Glutamatergic neuron (in vitro differentiated cells): Measurements from ENCODE around the gene EPGN. TPM values are rescaled to one million over a fixed set of nuclear protein-coding genes. Genes with fewer than 3 reads are reported as not detected.

Experiments used
- DNase-seq: peaks from one replicate; pipeline ENCODE4 v3.0.0; 2022
- H3K27ac Mint-ChIP-seq: one replicate; pipeline ENCODE4 v1.8.0; 2020; ENCODE audit warnings: mild to moderate bottlenecking, mixed read lengths, inconsistent platforms; ENCODE audit not compliant: unreplicated experiment
- H3K27me3 Mint-ChIP-seq: one replicate; pipeline ENCODE4 v1.8.0; 2020; ENCODE audit warnings: mild to moderate bottlenecking, moderate library complexity, mixed read lengths, inconsistent platforms; ENCODE audit not compliant: unreplicated experiment
- H3K36me3 Mint-ChIP-seq: one replicate; pipeline ENCODE4 v1.8.0; 2020; ENCODE audit warnings: mild to moderate bottlenecking, mixed read lengths, inconsistent platforms; ENCODE audit not compliant: unreplicated experiment
- H3K4me1 Mint-ChIP-seq: one replicate; pipeline ENCODE4 v1.8.0; 2020; ENCODE audit warnings: mild to moderate bottlenecking, low read depth, mixed read lengths, inconsistent platforms; ENCODE audit not compliant: unreplicated experiment
- H3K4me3 Mint-ChIP-seq: one replicate; pipeline ENCODE4 v1.8.0; 2020; ENCODE audit warnings: mild to moderate bottlenecking, mixed read lengths, inconsistent platforms; ENCODE audit not compliant: unreplicated experiment
- H3K9me3 Mint-ChIP-seq: one replicate; pipeline ENCODE4 v1.8.0; 2020; ENCODE audit warnings: mild to moderate bottlenecking, moderate library complexity, mixed read lengths, inconsistent platforms; ENCODE audit not compliant: unreplicated experiment
- total RNA-seq: library from RNA; stranded (reverse); fragmentation: NEBNext Ultra II Directional; extraction: Animal tissue kit (Norgen Biotek cat#: 25700); gene quantifications from one replicate; pipeline ENCODE4 v1.2.1, GENCODE V29; 2021; ENCODE audit not compliant: unreplicated experiment
- TF ChIP-seq, protein P1 (sequence below): fragments of 200-600 bp; sonication (generic); IDR thresholded peaks from one replicate; pipeline ENCODE4 v1.5.0; 2021; ENCODE audit not compliant: partially characterized antibody, unreplicated experiment

Gene EPGN
- total RNA-seq, 1 donor from 2014 or later = not detected

DNA sequence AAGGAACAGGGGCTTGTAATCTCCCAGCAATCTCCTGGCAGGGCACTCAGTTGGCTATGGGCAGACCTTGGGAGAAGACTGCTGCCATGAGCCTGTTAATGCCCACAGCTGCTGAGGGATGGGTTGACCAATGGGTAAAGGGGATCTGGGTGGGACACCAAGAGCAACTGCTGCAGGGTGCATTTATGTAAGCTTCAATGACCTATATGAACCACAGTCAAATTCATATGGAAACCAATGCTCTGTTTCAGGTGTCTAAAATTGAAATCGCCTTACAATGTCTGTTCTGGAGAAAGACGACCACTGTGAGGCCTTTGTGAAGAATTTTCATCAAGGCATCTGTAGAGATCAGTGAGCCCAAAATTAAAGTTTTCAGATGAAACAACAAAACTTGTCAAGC is 6.1 kb downstream of the EPGN start:
- no peak overlapping the region for H3K27ac Mint-ChIP-seq
- peaks cover 3% of the 10 kb centered on the region for H3K4me1 Mint-ChIP-seq
- no peaks in the 10 kb centered on the region for H3K27me3 Mint-ChIP-seq
- no peak overlapping the region for H3K4me3 Mint-ChIP-seq
- H3K9me3 Mint-ChIP-seq = no peaks in the 10 kb centered on the region
- TF ChIP-seq, protein P1, sequence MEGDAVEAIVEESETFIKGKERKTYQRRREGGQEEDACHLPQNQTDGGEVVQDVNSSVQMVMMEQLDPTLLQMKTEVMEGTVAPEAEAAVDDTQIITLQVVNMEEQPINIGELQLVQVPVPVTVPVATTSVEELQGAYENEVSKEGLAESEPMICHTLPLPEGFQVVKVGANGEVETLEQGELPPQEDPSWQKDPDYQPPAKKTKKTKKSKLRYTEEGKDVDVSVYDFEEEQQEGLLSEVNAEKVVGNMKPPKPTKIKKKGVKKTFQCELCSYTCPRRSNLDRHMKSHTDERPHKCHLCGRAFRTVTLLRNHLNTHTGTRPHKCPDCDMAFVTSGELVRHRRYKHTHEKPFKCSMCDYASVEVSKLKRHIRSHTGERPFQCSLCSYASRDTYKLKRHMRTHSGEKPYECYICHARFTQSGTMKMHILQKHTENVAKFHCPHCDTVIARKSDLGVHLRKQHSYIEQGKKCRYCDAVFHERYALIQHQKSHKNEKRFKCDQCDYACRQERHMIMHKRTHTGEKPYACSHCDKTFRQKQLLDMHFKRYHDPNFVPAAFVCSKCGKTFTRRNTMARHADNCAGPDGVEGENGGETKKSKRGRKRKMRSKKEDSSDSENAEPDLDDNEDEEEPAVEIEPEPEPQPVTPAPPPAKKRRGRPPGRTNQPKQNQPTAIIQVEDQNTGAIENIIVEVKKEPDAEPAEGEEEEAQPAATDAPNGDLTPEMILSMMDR = no peak
- DNase-seq = no peak
- no peaks in the 10 kb centered on the region for H3K36me3 Mint-ChIP-seq

DNA sequence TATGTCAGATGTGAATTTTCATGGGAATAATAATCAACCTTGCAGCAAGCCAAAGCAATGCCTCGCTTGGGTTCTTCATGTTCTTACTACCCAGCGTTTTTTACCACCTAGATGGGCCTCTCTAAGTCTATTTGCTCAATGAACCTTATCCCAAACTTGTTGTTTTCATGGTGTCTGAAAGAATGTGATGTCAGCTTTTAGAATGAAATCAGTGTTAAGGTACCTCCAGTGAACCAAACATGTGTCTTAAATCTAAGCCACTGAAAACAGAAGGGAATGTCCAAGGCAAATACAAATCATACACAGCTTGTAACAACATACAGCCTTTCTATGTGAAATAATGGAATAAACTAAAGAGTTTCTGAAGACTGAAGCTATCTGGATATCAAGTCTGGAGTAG is 6.7 kb downstream of the EPGN start:
- Mint-ChIP-seq H3K27me3 (no peaks in the 10 kb centered on the region), H3K36me3 (no peaks in the 10 kb centered on the region), H3K4me3 (no peak overlapping the region), H3K4me1 (peaks cover 3% of the 10 kb centered on the region), H3K9me3 (no peaks in the 10 kb centered on the region), H3K27ac (no peak overlapping the region)
- no peak for DNase-seq
- TF ChIP-seq, protein P1 = no peak

DNA sequence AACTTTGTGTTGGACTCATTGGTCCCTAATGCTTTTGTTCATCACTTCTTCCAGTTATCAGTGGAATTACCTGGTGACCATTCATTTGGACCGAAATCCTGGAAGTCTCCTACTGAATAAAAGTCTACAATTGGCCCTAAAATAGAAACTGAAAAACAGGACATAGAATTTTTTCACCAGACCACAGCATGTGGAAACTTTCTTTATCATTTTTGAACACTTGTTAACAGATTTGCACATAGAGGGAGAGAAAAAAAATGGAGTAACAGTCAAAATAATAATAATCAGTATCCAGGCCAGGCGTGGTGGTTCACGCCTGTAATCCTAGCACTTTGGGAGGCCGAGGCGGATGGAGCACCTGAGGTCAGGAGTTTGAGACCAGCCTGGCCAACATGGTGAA is 7.1 kb downstream of the EPGN start:
- H3K36me3 Mint-ChIP-seq = no peaks in the 10 kb centered on the region
- H3K27me3 Mint-ChIP-seq = no peaks in the 10 kb centered on the region

DNA sequence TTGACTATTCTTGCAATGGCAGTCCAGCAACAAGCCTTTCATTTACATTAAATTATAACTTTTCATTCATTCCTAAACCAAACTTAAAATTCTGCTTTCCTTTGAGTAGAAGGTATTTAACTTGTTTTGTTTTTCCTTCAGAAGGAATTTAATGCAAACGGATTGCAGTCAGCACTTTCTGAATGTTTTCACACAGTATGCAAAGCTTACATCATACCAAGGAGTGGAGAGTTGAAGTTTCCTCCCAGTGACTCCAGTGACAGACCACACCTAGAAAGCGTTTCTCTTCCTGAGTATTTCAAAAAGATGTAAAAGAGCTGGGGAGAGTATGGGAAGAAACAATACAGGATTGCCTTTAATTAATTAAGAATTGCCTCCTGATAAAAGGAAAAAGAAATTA is 8.1 kb downstream of the EPGN start:
- H3K36me3 Mint-ChIP-seq = no peaks in the 10 kb centered on the region
- H3K9me3 Mint-ChIP-seq = no peaks in the 10 kb centered on the region
- DNase-seq = no peak
- no peaks in the 10 kb centered on the region for H3K27me3 Mint-ChIP-seq
- H3K4me1 Mint-ChIP-seq = peaks cover 3% of the 10 kb centered on the region
- no peak overlapping the region for H3K4me3 Mint-ChIP-seq
- H3K27ac Mint-ChIP-seq = no peak overlapping the region
- TF ChIP-seq, protein P1 = no peak

More for the DNA sequence above, 7.1 kb downstream of the EPGN start:
- no peak for DNase-seq
- no peak overlapping the region for H3K4me3 Mint-ChIP-seq
- H3K9me3 Mint-ChIP-seq = no peaks in the 10 kb centered on the region
- no peak overlapping the region for H3K27ac Mint-ChIP-seq
- peaks cover 3% of the 10 kb centered on the region for H3K4me1 Mint-ChIP-seq
- TF ChIP-seq, protein P1 = no peak

DNA sequence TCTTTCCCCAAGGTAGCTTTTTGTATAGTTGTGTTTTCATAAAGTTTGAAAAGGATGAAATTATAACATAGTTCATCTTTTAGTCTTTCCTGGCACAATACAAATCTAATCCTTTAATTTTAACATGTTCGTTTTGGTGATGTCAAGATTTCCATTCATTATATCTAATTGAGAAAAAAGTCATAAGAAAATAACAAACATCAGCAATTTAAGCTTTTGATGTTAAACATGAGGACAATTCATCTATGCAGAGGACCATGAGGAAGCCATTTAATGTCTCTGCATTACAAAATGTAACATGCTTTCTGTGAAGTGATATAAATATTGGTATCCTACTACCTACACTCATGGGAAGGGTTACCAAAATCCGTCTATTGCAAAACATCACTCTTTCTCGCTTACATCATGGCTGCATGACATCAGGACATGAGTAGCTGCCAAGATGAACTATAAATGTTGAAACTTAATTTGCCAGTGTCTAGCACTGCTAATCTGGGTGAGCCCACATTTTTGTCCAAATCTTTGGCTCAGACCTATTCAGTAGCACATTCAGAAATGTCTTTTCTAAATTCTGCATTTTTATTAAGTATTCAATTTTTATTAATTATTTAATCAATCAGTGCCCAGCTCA is 9.5 kb downstream of the EPGN start:
- no peak overlapping the region for H3K27ac Mint-ChIP-seq
- no peaks in the 10 kb centered on the region for H3K27me3 Mint-ChIP-seq
- DNase-seq = no peak
- H3K36me3 Mint-ChIP-seq = no peaks in the 10 kb centered on the region
- no peaks in the 10 kb centered on the region for H3K4me1 Mint-ChIP-seq
- H3K9me3 Mint-ChIP-seq = no peaks in the 10 kb centered on the region
- TF ChIP-seq, protein P1 = no peak
- no peak overlapping the region for H3K4me3 Mint-ChIP-seq
